SHP77 (cell line): ENCODE results near the gene CNOT10.
"Not testable (repeated sequence)": the region's sequence is repeated elsewhere in the genome, so short reads cannot be mapped to it uniquely, and the experiment has no call there.

ENCODE experiments used
- DNase-seq, 2 experiments: peaks; one replicate each; lab custom pipeline; 2025; lab: John Stamatoyannopoulos, UW

The CNOT10 gene, protein sequence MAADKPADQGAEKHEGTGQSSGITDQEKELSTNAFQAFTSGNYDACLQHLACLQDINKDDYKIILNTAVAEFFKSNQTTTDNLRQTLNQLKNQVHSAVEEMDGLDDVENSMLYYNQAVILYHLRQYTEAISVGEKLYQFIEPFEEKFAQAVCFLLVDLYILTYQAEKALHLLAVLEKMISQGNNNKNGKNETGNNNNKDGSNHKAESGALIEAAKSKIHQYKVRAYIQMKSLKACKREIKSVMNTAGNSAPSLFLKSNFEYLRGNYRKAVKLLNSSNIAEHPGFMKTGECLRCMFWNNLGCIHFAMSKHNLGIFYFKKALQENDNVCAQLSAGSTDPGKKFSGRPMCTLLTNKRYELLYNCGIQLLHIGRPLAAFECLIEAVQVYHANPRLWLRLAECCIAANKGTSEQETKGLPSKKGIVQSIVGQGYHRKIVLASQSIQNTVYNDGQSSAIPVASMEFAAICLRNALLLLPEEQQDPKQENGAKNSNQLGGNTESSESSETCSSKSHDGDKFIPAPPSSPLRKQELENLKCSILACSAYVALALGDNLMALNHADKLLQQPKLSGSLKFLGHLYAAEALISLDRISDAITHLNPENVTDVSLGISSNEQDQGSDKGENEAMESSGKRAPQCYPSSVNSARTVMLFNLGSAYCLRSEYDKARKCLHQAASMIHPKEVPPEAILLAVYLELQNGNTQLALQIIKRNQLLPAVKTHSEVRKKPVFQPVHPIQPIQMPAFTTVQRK

DNA sequence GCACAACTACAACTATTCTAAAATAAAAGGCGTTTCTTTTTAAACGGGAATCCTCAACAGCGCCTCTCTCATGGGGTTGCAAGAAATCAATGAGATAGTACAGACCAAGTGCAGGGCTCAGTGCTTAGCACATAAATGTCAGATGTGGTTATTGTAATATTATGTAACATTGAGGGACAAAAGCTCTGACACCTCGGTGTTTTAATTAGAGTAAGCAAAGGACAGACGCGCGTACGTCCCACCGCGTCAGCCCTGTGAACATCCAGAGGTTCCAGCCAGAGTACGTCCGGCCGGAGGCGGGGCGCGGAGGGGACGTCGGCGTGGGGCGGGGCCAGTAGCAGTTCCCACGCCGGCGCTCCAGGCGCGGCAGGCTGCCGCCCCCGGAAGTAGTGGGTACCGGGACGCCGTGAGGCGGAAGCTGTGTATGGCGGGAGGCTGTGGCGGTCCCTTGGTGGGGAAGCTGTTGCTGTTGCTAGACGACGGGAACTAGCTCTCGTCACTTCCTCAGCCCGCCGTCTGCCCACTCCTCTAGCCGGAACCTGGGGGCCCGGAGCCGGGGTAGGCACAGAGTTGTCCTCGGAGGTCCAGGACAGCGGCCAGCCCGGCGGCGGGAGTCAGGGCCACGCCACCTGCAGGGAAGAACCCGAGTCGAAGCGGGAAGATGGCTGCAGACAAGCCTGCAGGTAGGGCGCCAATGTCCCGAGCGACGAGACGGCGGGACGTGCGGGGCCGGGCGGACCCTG, at the start of gene CNOT10:
TSS of gene CNOT10 (plus strand) at position 389 of the 743 bp plus-strand sequence. CDS start at position 662, 273 bp downstream.
- peak; percentile 94 for DNase-seq

- no peak for DNase-seq
Observed at GRCh38 chr3:32640939-32641338, 44.0 kb upstream of the CNOT10 start.

- DNase-seq = no peak
Observed at GRCh38 chr3:32641356-32641755, 43.6 kb upstream of the CNOT10 start.

DNA sequence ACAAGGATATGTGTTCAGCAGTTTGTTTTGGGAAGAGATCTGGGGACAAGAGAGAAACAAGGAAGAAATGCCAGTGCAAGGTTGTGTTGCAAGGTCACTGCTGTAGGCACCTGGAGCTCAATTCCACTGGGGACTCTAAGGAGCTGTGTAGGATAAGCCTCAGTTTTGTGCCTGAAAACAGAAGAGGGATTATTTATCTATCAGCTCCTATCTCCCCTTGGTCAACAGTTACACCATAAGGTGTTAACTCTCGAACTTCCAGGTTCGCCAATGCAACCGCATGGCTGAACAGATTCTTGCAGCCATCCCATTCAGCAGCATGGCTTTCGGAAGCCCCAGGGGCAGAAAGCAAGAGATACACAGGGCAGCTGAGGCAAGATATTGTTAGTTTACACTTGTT, 41.6 kb upstream of the CNOT10 start:
- DNase-seq = no peak

GRCh38 chr3:32643816-32644215, 41.2 kb upstream of the CNOT10 start:
- no peak for DNase-seq

GRCh38 chr3:32644380-32644779, 40.6 kb upstream of the CNOT10 start:
- DNase-seq = no peak

- no peak for DNase-seq
Observed at GRCh38 chr3:32646761-32647160, 38.2 kb upstream of the CNOT10 start.

DNA sequence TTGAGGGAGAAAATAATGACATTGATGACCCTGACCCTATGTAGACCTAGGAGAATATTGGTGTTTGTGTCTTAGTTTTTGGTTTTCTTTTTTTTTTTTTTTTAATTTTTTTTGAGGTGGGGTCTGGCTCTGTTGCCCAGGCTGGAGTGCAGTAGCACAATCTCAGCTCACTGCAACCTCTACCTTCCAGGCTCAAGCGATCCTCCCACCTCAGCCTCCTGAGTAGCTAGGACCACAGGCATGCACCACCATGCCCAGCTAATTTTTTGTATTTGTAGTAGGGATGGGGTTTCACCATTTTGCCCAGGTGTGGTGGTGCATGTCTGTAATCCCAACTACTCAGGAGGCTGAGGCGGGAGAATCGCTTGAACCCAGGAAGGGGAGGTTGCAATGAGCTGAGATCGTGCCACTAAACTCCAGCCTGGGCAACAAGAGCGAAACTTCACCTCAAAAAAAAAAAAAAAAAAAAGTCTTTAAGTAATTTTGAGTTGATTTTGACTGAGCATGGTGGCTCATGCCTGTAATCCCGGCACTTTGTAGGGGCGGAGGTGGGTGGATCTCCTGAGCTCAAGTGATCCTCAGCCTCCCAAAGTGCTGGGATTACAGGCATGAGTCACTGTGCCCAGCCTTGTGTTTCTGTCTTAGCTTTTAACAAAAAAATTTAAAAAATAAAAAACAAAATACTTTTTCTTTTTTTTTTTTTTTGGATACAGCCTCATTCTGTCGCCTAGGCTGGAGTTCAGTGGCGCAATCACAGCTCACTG, 32.5 kb upstream of the CNOT10 start:
- DNase-seq = not testable (repeated sequence)

- DNase-seq = no peak
Observed at GRCh38 chr3:32655167-32655566, 29.8 kb upstream of the CNOT10 start.

GRCh38 chr3:32660634-32661033, 24.4 kb upstream of the CNOT10 start:
- no peak for DNase-seq

- no peak for DNase-seq
Observed at GRCh38 chr3:32662647-32663046, 22.3 kb upstream of the CNOT10 start.

- DNase-seq = peak; percentile 21 to 29
Observed at GRCh38 chr3:32664630-32665075, 20.3 kb upstream of the CNOT10 start.

- no peak for DNase-seq
Observed at GRCh38 chr3:32667072-32667582, 17.9 kb upstream of the CNOT10 start.

DNA sequence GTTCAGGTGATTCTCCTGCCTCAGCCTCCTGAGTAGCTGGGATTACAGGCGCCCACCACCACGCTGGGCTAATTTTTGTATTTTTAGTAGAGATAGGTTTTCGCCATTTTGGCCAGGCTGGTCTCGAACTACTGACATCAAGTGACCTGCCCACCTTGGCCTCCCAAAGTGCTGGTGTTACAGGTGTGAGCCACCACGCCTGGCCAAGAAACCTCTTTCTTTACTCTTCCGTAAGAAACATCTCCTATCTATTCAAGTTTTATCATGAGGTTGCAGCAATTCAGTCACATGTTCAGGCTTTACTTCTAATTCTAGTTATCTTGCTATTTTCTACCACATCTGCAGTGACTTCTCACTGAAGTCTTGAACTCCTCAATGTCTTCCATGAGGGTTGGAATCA, 15.8 kb upstream of the CNOT10 start:
- DNase-seq = not testable (repeated sequence)

GRCh38 chr3:32673730-32674129, 11.3 kb upstream of the CNOT10 start:
- DNase-seq = not testable (repeated sequence)

DNA sequence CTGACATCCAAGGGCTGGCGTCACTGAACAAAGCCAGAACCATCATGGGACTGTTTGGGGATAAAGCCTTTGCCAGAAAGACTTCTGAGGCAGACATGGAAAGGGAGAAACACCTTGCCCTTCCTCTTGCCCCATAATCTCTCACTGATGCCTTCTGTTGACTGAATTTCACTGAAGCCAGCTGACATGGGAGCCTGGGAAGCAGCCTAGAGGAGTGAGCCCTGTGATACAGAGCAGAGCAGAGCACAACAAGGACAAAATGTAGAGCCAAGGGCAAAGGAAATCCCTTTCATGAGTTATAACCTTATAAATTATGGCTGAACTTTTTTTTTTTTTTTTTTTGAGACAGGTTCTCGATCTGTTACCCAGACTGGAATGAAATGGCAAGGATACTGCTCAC, 9.8 kb upstream of the CNOT10 start:
- no peak for DNase-seq

DNA sequence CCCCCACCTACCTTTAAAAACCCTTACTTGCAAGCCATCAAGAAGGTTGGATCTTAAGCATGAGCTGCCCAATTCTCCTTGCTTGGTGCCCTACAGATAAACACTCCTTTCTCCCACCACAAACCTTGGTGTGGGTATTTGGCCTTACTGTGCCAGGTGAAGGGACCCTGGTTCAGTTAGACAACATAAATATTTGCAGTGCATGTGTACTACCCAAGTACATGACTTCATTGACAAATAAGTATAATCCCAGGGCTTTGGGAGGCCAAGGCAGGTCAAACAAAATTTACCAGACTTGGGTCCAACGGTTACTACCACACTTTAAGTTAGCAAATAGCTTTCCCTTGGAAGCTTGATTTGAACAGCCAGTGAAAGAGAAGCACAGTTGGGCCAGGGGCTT, 9.3 kb upstream of the CNOT10 start:
- no peak for DNase-seq

GRCh38 chr3:32681811-32682210, 3.2 kb upstream of the CNOT10 start:
- DNase-seq = no peak

GRCh38 chr3:32684029-32684799, 774 bp upstream of the CNOT10 start:
- no peak for DNase-seq

DNA sequence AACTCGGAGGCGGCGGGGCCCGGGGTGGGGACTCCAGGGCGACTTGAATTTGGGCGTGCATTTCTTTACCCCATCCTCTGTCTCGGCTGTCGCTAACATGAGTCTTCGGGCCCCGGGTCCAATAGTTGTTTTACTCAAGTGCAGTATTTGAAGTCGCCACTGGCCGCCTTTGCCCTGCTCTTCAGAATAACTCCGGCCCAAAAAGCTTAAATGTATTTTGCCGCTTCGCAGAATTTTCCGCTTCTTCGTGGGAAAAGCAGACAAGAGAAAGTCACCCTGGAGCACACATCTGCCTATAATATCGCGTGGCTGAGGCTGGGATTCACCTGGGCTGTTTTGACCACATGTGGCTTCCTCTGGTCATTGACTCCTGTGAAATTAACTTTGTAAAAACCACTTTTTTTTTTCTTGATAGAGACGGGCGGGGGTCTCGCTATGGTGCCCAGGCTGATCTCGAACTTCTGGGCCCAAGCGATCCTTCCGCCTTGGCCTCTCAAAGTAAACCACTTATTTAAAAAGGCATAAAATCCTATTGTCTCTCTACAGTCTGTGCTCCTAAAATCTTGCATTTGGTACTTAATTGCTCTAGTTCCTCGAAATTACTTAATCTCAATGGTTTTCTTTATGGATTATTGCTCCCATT, 676 bp downstream of the CNOT10 start:
- peak in 1 of 2 experiments; percentile 23 for DNase-seq
